CD4-positive, alpha-beta T cell treated with Interleukin-12 subunit alpha and Interleukin-12 subunit beta, for 1 hour (primary cell): ENCODE data around the gene CHD5.
A peak's percentile ranks its signal among the peaks of the same experiment; 100 is the strongest.

Experiments used
- DNase-seq: peaks from one replicate; pipeline ENCODE4 v3.0.0-alpha.2; 2020

CHD5 gene

GRCh38 chr1:6052543-6053205 lies 127.4 kb downstream of the CHD5 start:
- peak; percentile 44 for DNase-seq
